ENCODE measurements around the gene SUGCT. TPM values are rescaled to one million over a fixed set of nuclear protein-coding genes. Genes with fewer than 3 reads are reported as not detected.

The SUGCT gene
- total and polyA plus RNA-seq, 2 of the 8 experiments (the other 6 are each of a cell fraction or from before 2014, with no cell fraction given): 2.8 to 5.4 TPM

DNA sequence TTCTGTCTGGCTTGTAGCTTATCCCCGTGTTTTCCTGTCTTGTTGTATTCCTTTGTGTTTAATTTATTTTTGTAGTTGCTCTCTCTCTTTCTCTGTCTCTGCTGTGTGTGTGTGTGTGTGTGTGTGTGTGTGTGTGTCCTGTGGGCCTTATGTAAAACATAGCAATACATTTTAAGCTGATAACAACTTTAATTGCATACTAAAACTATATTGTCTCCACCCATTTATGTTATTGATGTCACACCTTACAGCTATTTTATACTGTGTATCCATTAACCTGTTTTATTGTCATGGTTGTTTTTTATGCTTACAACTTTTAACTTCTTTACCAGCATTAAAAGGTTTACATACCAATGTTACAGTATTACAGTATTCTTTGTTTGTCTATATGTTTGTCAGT lies 293.6 kb downstream of the SUGCT start:
- H4K8ac ChIP-seq (ENCODE audit: extremely low read depth, insufficient read depth, low read length): no peak overlapping the region
- no peaks in the 10 kb centered on the region for H4K20me1 ChIP-seq (replicated peaks in 1 of 2; ENCODE audit: control insufficient read depth in 1 of 2, insufficient read depth in 2 of 2, low read length in 2 of 2)
- H3K4me3 ChIP-seq (ENCODE audit: extremely low read depth in 1 of 4, insufficient read depth in 2 of 4, low read depth in 3 of 4, low read length in 4 of 4): no peak overlapping the region
- H2BK20ac ChIP-seq (ENCODE audit: low read length): no peak overlapping the region
- H3K18ac ChIP-seq (ENCODE audit: extremely low read depth, low read length): no peak overlapping the region
- ChIA-PET POLR2A (ENCODE audit: partially characterized antibody) (interaction anchor here (0.7 kb wide), 1 partner anchor 100 kb away, joined by 3 read pairs; no protein-coding TSS in a partner anchor), CTCF (ENCODE audit: partially characterized antibody) (no interaction called here)
- no peaks in the 10 kb centered on the region for H3K23me2 ChIP-seq (ENCODE audit: low read depth, low read length)
- no peak overlapping the region for H4K5ac ChIP-seq (ENCODE audit: insufficient read length, low read depth, low read length)
- H3K9me3 ChIP-seq (ENCODE audit: insufficient read depth in 2 of 2, low read depth in 1 of 2, low read length in 1 of 2): no peaks in the 10 kb centered on the region
- no peak overlapping the region for H2AFZ ChIP-seq (ENCODE audit: low read length)
- H2BK12ac ChIP-seq (ENCODE audit: low read depth, low read length): no peak overlapping the region
- H3K56ac ChIP-seq (replicated peaks; ENCODE audit: insufficient read length, low read depth, low read length): no peak overlapping the region
- no peaks in the 10 kb centered on the region for H3K36me3 ChIP-seq (ENCODE audit: control insufficient read depth in 2 of 4, insufficient read depth in 4 of 4, low read length in 3 of 4)
- no peak overlapping the region for H2AK5ac ChIP-seq (ENCODE audit: low read depth, low read length)
- no peak overlapping the region for H3K14ac ChIP-seq (ENCODE audit: insufficient read length)
- H3K27me3 ChIP-seq (replicated peaks in 1 of 4; ENCODE audit: control insufficient read depth in 3 of 4, extremely low read depth in 1 of 4, insufficient read depth in 3 of 4, low read length in 3 of 4): no peaks in the 10 kb centered on the region
- no peak overlapping the region for H2BK120ac ChIP-seq (replicated peaks; ENCODE audit: low read depth, low read length)
- no peaks in the 10 kb centered on the region for H3K79me1 ChIP-seq (ENCODE audit: low read depth, low read length)
- no peaks in the 10 kb centered on the region for H3K4me1 ChIP-seq (replicated peaks in 1 of 4; ENCODE audit: control insufficient read depth in 3 of 4, insufficient read depth in 4 of 4, low read length in 3 of 4)
- no peak overlapping the region for H3K27ac ChIP-seq (ENCODE audit: low read depth, low read length)
- H3K4me2 ChIP-seq (ENCODE audit: insufficient read depth in 1 of 2, low read depth in 2 of 2, low read length in 2 of 2): no peak overlapping the region
- WGBS, 2 experiments (ENCODE audit: extremely low coverage in 1 of 2, insufficient coverage in 1 of 2, insufficient read length in 1 of 2, insufficient replicate concordance in 2 of 2, low coverage in 1 of 2, low lambda C conversion rate in 2 of 2, missing lambda C conversion rate in 1 of 2): 100% methylated on average over 1 of the region's 1 CpG; no CpG with 5 or more reads in 1 of the 2 experiments
- no peak overlapping the region for H4K91ac ChIP-seq (replicated peaks; ENCODE audit: insufficient read length, low read length)
- no peak overlapping the region for H2BK5ac ChIP-seq (ENCODE audit: low read depth, low read length)
- H3K23ac ChIP-seq (ENCODE audit: insufficient read length): no peak overlapping the region
- DNase-seq (ENCODE audit: low read depth in 1 of 2, low spot score in 2 of 2): no peak
- H3K79me2 ChIP-seq (ENCODE audit: control insufficient read depth in 1 of 2, insufficient read depth in 2 of 2, low read length in 2 of 2): no peaks in the 10 kb centered on the region
- no peak overlapping the region for H2BK15ac ChIP-seq (ENCODE audit: low read length)
- no peak overlapping the region for H3K4ac ChIP-seq (replicated peaks; ENCODE audit: insufficient read length, low read depth, low read length)
- FAIRE-seq: no peak
- H3K9ac ChIP-seq (replicated peaks in 1 of 4; ENCODE audit: extremely low read depth in 1 of 4, low read depth in 3 of 4, low read length in 3 of 4): no peak overlapping the region
- TF ChIP-seq CHD2 (IDR thresholded peaks at IDR 0.05; ENCODE audit: low read length) (no peak), SP2 (IDR thresholded peaks at IDR 0.05; ENCODE audit: low read length) (no peak), JUND (IDR thresholded peaks at IDR 0.05; ENCODE audit: low read length) (no peak), CEBPB (IDR thresholded peaks at IDR 0.05; ENCODE audit: low read depth, low read length) (no peak), PHF8 (conservative IDR thresholded peaks at IDR 0.05; ENCODE audit: low read depth, low read length) (no peak), RXRA (IDR thresholded peaks at IDR 0.05; ENCODE audit: insufficient read depth, low read depth, low read length) (no peak), JUN (IDR thresholded peaks at IDR 0.05; ENCODE audit: low read depth, low read length) (no peak), RNF2 (IDR thresholded peaks at IDR 0.05; ENCODE audit: borderline replicate concordance, low read depth, low read length, missing control alignments, poor library complexity, severe bottlenecking) (no peak), TAF7 (optimal IDR thresholded peaks at IDR 0.05; ENCODE audit: borderline replicate concordance, low read depth, low read length) (no peak), RFX5 (IDR thresholded peaks at IDR 0.05; ENCODE audit: borderline replicate concordance, low read depth, low read length) (no peak), KDM5A (IDR thresholded peaks at IDR 0.05; ENCODE audit: low read length) (no peak), SIRT6 (IDR thresholded peaks at IDR 0.05; ENCODE audit: low read length) (no peak), HDAC2 (IDR thresholded peaks at IDR 0.05; ENCODE audit: borderline replicate concordance in 1 of 2, low read depth in 2 of 2, low read length in 2 of 2) (no peak)
- TF ChIP-seq, protein P1, sequence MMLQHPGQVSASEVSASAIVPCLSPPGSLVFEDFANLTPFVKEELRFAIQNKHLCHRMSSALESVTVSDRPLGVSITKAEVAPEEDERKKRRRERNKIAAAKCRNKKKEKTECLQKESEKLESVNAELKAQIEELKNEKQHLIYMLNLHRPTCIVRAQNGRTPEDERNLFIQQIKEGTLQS (IDR thresholded peaks at IDR 0.05; ENCODE audit: insufficient read depth, low read depth, low read length): no peak
